WTC11 (cell line): ENCODE measurements around the gene MORN1. TPM values are rescaled to one million over a fixed set of nuclear protein-coding genes. Genes with fewer than 3 reads are reported as not detected.

Experiments
- ATAC-seq: fragments of 200-7000 bp; cut with Tn5 transposase; 2 replicates; pipeline ENCODE4 v1.10.0; 2021; ENCODE audit warnings: mild to moderate bottlenecking, moderate library complexity
- CTCF ChIA-PET: fragments of 300-600 bp; sonication (Branson Sonifier 250); formaldehyde crosslinking; loops from one replicate; lab custom pipeline; 2021; ENCODE audit warnings: antibody characterized with exemption; lab: Charles Lee
- POLR2A ChIA-PET: fragments of 350-600 bp; sonication (Branson Sonifier 250); formaldehyde crosslinking; loops from one replicate; lab custom pipeline; 2021; ENCODE audit warnings: antibody characterized with exemption; lab: Charles Lee
- DNase-seq: peaks from one replicate; pipeline ENCODE4 v3.0.0; 2021; ENCODE audit warnings: low spot score
- H3K27ac Mint-ChIP-seq: 2 replicates; pipeline ENCODE4 v1.8.0; 2021; ENCODE audit warnings: mixed read lengths
- H3K27me3 Mint-ChIP-seq: 2 replicates; pipeline ENCODE4 v1.8.0; 2021; ENCODE audit warnings: low read depth, mild to moderate bottlenecking, moderate library complexity, mixed read lengths
- H3K36me3 Mint-ChIP-seq: 2 replicates; pipeline ENCODE4 v1.8.0; 2021; ENCODE audit warnings: mixed read lengths
- H3K4me1 Mint-ChIP-seq: 2 replicates; pipeline ENCODE4 v1.8.0; 2022; ENCODE audit warnings: mixed read lengths
- H3K4me3 Mint-ChIP-seq: 2 replicates; pipeline ENCODE4 v1.8.0; 2021; ENCODE audit warnings: mild to moderate bottlenecking, moderate library complexity, mixed read lengths
- H3K9me3 Mint-ChIP-seq: 2 replicates; pipeline ENCODE4 v1.8.0; 2021; ENCODE audit warnings: mixed read lengths
- ATF3 ChIP-seq: sonication (generic); formaldehyde crosslinking; conservative IDR thresholded peaks from 2 replicates; pipeline ENCODE4 v1.8.1; 2022; ENCODE audit warnings: mild to moderate bottlenecking, missing genetic modification reagents
- CREB1 ChIP-seq: sonication (generic); formaldehyde crosslinking; IDR thresholded peaks from 2 replicates; pipeline ENCODE4 v1.8.0; 2023; ENCODE audit warnings: mild to moderate bottlenecking, missing genetic modification reagents
- ELF4 ChIP-seq: sonication (generic); formaldehyde crosslinking; IDR thresholded peaks from 2 replicates; pipeline ENCODE4 v1.8.1; 2022; ENCODE audit warnings: low read depth, mild to moderate bottlenecking, moderate library complexity, missing genetic modification reagents
- ETV6 ChIP-seq: sonication (generic); formaldehyde crosslinking; IDR thresholded peaks from 2 replicates; pipeline ENCODE4 v1.8.1; 2022; ENCODE audit warnings: mild to moderate bottlenecking, missing genetic modification reagents
- FOXP1 ChIP-seq: sonication (generic); formaldehyde crosslinking; IDR thresholded peaks from 2 replicates; pipeline ENCODE4 v1.8.0; 2022; ENCODE audit warnings: missing genetic modification reagents, mild to moderate bottlenecking, moderate library complexity, borderline replicate concordance
- FOXP4 ChIP-seq: sonication (generic); formaldehyde crosslinking; IDR thresholded peaks from 2 replicates; pipeline ENCODE4 v1.8.0; 2022; ENCODE audit warnings: mild to moderate bottlenecking, missing genetic modification reagents
- KAT7 ChIP-seq: sonication (generic); formaldehyde crosslinking; IDR thresholded peaks from 2 replicates; pipeline ENCODE4 v1.8.1; 2023; ENCODE audit warnings: missing genetic modification reagents, mild to moderate bottlenecking, borderline replicate concordance
- MLX ChIP-seq: sonication (generic); formaldehyde crosslinking; IDR thresholded peaks from 2 replicates; pipeline ENCODE4 v1.8.1; 2023; ENCODE audit warnings: mild to moderate bottlenecking, missing genetic modification reagents, moderate library complexity
- NFE2L1 ChIP-seq: sonication (generic); formaldehyde crosslinking; IDR thresholded peaks from 2 replicates; pipeline ENCODE4 v1.8.1; 2023; ENCODE audit warnings: missing genetic modification reagents
- OVOL2 ChIP-seq: fragments of 250-450 bp; sonication (Bioruptor Pico); IDR thresholded peaks from 2 replicates; pipeline ENCODE4 v1.9.0; 2021; ENCODE audit warnings: mild to moderate bottlenecking, borderline replicate concordance
- SMAD4 ChIP-seq: sonication (generic); formaldehyde crosslinking; IDR thresholded peaks from 2 replicates; pipeline ENCODE4 v1.8.0; 2022; ENCODE audit warnings: mild to moderate bottlenecking, missing genetic modification reagents
- ZBTB21 ChIP-seq: sonication (generic); formaldehyde crosslinking; IDR thresholded peaks from 2 replicates; pipeline ENCODE4 v1.8.1; 2023; ENCODE audit warnings: mild to moderate bottlenecking, missing genetic modification reagents, borderline replicate concordance
- ZNF138 ChIP-seq: sonication (generic); formaldehyde crosslinking; conservative IDR thresholded peaks from 2 replicates; pipeline ENCODE4 v1.8.1; 2022; ENCODE audit warnings: mild to moderate bottlenecking, moderate library complexity, missing genetic modification reagents
- ZSCAN18 ChIP-seq: fragments of 250-450 bp; sonication (Bioruptor Pico); IDR thresholded peaks from 2 replicates; pipeline ENCODE4 v2.1.2; 2022; ENCODE audit warnings: mild to moderate bottlenecking, moderate library complexity
- total RNA-seq: library from RNA; stranded (reverse); gene quantifications from 3 replicates; pipeline ENCODE4 v1.2.3, GENCODE V29; 2021
- TF ChIP-seq, protein P1 (sequence below): sonication (generic); formaldehyde crosslinking; IDR thresholded peaks from 2 replicates; pipeline ENCODE4 v1.8.1; 2023; ENCODE audit warnings: mild to moderate bottlenecking, missing genetic modification reagents
- TF ChIP-seq, protein P2 (sequence below): sonication (generic); formaldehyde crosslinking; IDR thresholded peaks from 2 replicates; pipeline ENCODE4 v1.8.1; 2023; ENCODE audit warnings: mild to moderate bottlenecking, missing genetic modification reagents, borderline replicate concordance
- TF ChIP-seq, protein P3 (sequence below): sonication (generic); formaldehyde crosslinking; IDR thresholded peaks from 2 replicates; pipeline ENCODE4 v1.8.0; 2023; ENCODE audit warnings: missing genetic modification reagents
- TF ChIP-seq, protein P4 (sequence below): sonication (generic); formaldehyde crosslinking; IDR thresholded peaks from 2 replicates; pipeline ENCODE4 v1.8.0; 2022; ENCODE audit warnings: mild to moderate bottlenecking, missing genetic modification reagents
- TF ChIP-seq, protein P5 (sequence below): fragments of 250-450 bp; sonication (Bioruptor Pico); IDR thresholded peaks from 2 replicates; pipeline ENCODE4 v1.9.0; 2021; ENCODE audit warnings: moderate library complexity, mild to moderate bottlenecking, inconsistent platforms, borderline replicate concordance

The MORN1 gene
- total RNA-seq, 1 experiment from 2014 or later: 14.5 TPM

DNA sequence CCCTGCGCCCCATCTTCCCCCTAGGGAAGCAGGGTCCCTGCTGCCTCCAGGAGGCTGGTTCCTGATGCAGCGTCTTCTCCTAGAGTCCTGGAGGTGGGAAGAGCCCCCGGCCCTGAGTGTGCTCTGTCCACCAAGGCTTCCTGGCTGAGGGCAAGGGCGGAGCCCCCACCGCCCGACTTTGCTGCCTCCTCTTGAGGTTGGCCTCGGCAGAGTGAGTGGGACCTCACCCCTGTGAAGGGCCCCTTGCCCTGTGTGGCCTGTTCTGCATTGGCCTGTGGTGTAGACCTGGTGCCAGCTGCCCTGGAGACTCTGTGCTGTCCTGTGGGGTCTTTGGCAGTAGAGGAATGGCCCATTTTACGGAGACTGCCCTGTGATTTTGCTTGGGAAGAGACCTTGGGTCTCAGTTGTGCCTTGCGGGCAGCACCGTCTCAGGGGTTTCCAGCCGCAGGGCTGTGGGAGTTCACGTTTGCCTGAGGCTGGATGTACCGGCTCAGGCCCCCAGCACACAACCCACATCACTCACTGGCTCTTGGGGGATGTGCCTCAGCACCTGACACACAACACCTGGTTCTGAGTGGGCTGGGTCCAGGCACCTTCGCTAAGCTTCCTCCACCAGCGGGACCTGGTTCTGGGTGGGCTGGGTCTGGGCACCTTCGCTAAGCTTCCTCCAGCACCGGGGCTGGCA, 89.6 kb downstream of the MORN1 start:
- no peaks in the 10 kb centered on the region for H3K27me3 Mint-ChIP-seq
- ChIA-PET CTCF (interaction anchor here (1.2 kb wide), 1 partner anchor 14 kb away, joined by 3 read pairs; no protein-coding TSS in a partner anchor), POLR2A (no interaction called here)
- TF ChIP-seq OVOL2 (CRISPR knock-in tag) (no peak), FOXP4 (CRISPR knock-in tag) (no peak), ZSCAN18 (no peak), CREB1 (CRISPR knock-in tag) (no peak), SMAD4 (no peak), ELF4 (CRISPR knock-in tag) (no peak), NFE2L1 (CRISPR knock-in tag) (no peak), MLX (CRISPR knock-in tag) (no peak), ZBTB21 (CRISPR knock-in tag) (no peak), FOXP1 (CRISPR knock-in tag) (no peak), ETV6 (CRISPR knock-in tag) (no peak), ATF3 (CRISPR knock-in tag) (no peak), KAT7 (CRISPR knock-in tag) (no peak), ZNF138 (CRISPR knock-in tag) (no peak)
- TF ChIP-seq, protein P1, sequence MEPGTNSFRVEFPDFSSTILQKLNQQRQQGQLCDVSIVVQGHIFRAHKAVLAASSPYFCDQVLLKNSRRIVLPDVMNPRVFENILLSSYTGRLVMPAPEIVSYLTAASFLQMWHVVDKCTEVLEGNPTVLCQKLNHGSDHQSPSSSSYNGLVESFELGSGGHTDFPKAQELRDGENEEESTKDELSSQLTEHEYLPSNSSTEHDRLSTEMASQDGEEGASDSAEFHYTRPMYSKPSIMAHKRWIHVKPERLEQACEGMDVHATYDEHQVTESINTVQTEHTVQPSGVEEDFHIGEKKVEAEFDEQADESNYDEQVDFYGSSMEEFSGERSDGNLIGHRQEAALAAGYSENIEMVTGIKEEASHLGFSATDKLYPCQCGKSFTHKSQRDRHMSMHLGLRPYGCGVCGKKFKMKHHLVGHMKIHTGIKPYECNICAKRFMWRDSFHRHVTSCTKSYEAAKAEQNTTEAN (CRISPR knock-in tag): no peak
- TF ChIP-seq, protein P2, sequence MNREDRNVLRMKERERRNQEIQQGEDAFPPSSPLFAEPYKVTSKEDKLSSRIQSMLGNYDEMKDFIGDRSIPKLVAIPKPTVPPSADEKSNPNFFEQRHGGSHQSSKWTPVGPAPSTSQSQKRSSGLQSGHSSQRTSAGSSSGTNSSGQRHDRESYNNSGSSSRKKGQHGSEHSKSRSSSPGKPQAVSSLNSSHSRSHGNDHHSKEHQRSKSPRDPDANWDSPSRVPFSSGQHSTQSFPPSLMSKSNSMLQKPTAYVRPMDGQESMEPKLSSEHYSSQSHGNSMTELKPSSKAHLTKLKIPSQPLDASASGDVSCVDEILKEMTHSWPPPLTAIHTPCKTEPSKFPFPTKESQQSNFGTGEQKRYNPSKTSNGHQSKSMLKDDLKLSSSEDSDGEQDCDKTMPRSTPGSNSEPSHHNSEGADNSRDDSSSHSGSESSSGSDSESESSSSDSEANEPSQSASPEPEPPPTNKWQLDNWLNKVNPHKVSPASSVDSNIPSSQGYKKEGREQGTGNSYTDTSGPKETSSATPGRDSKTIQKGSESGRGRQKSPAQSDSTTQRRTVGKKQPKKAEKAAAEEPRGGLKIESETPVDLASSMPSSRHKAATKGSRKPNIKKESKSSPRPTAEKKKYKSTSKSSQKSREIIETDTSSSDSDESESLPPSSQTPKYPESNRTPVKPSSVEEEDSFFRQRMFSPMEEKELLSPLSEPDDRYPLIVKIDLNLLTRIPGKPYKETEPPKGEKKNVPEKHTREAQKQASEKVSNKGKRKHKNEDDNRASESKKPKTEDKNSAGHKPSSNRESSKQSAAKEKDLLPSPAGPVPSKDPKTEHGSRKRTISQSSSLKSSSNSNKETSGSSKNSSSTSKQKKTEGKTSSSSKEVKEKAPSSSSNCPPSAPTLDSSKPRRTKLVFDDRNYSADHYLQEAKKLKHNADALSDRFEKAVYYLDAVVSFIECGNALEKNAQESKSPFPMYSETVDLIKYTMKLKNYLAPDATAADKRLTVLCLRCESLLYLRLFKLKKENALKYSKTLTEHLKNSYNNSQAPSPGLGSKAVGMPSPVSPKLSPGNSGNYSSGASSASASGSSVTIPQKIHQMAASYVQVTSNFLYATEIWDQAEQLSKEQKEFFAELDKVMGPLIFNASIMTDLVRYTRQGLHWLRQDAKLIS (CRISPR knock-in tag): no peak
- TF ChIP-seq, protein P3, sequence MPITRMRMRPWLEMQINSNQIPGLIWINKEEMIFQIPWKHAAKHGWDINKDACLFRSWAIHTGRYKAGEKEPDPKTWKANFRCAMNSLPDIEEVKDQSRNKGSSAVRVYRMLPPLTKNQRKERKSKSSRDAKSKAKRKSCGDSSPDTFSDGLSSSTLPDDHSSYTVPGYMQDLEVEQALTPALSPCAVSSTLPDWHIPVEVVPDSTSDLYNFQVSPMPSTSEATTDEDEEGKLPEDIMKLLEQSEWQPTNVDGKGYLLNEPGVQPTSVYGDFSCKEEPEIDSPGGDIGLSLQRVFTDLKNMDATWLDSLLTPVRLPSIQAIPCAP: no peak
- TF ChIP-seq, protein P4, sequence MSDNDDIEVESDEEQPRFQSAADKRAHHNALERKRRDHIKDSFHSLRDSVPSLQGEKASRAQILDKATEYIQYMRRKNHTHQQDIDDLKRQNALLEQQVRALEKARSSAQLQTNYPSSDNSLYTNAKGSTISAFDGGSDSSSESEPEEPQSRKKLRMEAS: no peak
- TF ChIP-seq, protein P5, sequence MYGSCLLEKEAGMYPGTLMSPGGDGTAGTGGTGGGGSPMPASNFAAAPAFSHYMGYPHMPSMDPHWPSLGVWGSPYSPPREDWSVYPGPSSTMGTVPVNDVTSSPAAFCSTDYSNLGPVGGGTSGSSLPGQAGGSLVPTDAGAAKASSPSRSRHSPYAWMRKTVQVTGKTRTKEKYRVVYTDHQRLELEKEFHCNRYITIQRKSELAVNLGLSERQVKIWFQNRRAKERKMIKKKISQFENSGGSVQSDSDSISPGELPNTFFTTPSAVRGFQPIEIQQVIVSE: no peak
- no peak overlapping the region for H3K4me3 Mint-ChIP-seq
- H3K9me3 Mint-ChIP-seq: no peaks in the 10 kb centered on the region
- no peak for DNase-seq
- H3K36me3 Mint-ChIP-seq: peaks cover 7% of the 10 kb centered on the region
- peaks cover 5% of the 10 kb centered on the region; the same call in 1 of the 2 replicates for H3K4me1 Mint-ChIP-seq
- H3K27ac Mint-ChIP-seq: peak overlapping the region; percentile 45
- no peak for ATAC-seq
